ENCODE results near the gene LEPROT. TPM values are rescaled to one million over a fixed set of nuclear protein-coding genes. Genes with fewer than 3 reads are reported as not detected.
"Not testable (repeated sequence)": the region's sequence is repeated elsewhere in the genome, so short reads cannot be mapped to it uniquely, and the experiment has no call there.

LEPROT gene, protein sequence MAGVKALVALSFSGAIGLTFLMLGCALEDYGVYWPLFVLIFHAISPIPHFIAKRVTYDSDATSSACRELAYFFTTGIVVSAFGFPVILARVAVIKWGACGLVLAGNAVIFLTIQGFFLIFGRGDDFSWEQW
- polyA plus RNA-seq (ENCODE audit: insufficient read length in 10 of 10), result 10 to 100 TPM; 53.8 to 78.4 (median 61.2) TPM
- long read RNA-seq, donor 1, full-length matches to known transcripts, result 21 of 74 reads
- long read RNA-seq, donor 1, partial matches to known transcripts, result 53 of 74 reads
- long read RNA-seq, donor 1, other reads (novel, unspliced or antisense), result 0 of 74 reads
- long read RNA-seq, donor 2, full-length matches to known transcripts, result 17 of 29 reads
- long read RNA-seq, donor 2, partial matches to known transcripts, result 12 of 29 reads
- long read RNA-seq, donor 2, other reads (novel, unspliced or antisense), result 0 of 29 reads
- long read RNA-seq, donor 3, result 0 reads
- long read RNA-seq, donor 4, full-length matches to known transcripts, result 31 of 31 reads
- long read RNA-seq, donor 4, partial matches to known transcripts, result 0 of 31 reads
- long read RNA-seq, donor 4, other reads (novel, unspliced or antisense), result 0 of 31 reads
- long read RNA-seq, donor 5, full-length matches to known transcripts, result 46 of 59 reads
- long read RNA-seq, donor 5, partial matches to known transcripts, result 13 of 59 reads
- long read RNA-seq, donor 5, other reads (novel, unspliced or antisense), result 0 of 59 reads
- long read RNA-seq, donor 6, full-length matches to known transcripts, result 37 of 57 reads
- long read RNA-seq, donor 6, partial matches to known transcripts, result 20 of 57 reads
- long read RNA-seq, donor 6, other reads (novel, unspliced or antisense), result 0 of 57 reads
- long read RNA-seq, donor 7, full-length matches to known transcripts, result 19 of 30 reads
- long read RNA-seq, donor 7, partial matches to known transcripts, result 11 of 30 reads
- long read RNA-seq, donor 7, other reads (novel, unspliced or antisense), result 0 of 30 reads
- long read RNA-seq, donor 8, full-length matches to known transcripts, result 13 of 24 reads
- long read RNA-seq, donor 8, partial matches to known transcripts, result 11 of 24 reads
- long read RNA-seq, donor 8, other reads (novel, unspliced or antisense), result 0 of 24 reads
- long read RNA-seq, donor 9, full-length matches to known transcripts, result 1 of 1 reads
- long read RNA-seq, donor 9, partial matches to known transcripts, result 0 of 1 reads
- long read RNA-seq, donor 9, other reads (novel, unspliced or antisense), result 0 of 1 reads

DNA sequence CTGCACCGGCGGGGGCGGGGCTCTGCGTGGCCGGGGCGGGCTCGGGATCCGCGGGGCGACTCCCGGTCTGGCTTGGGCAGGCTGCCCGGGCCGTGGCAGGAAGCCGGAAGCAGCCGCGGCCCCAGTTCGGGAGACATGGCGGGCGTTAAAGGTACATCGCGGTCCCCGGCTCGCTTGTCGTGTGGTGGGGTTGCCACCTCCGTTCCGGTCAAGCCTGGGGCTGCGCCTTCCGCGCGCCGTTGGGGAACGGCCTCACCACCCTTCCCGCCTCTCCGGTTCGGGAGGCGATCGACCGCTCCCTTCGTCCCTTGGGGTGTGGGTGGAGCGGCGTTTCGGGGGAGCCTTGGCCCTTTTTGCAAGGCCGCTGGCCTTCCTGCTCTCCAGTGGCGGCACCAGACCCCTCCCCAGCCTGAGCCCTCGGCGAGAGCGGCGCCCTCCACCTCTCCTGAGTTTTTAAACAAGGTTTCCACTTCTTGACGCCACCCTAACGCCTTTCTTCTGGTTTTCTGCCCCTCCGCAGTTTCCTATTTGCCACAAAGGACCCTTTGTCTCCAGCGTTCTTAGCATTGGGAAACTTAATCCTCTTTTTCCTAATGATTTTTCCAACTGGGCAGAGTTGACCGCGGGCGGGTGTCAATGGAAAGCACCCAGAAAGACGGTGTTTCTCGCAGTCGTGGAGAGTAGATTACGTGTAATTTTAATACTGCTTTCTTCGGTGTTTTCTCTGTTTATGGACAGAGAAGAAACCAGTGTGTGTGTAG, at the start of gene LEPROT, which contains the start of gene LEPR:
LEPROT (plus strand) TSS at position 79 of the 761 bp plus-strand sequence; CDS start at position 136, 57 bp downstream.
LEPR (plus strand) TSS at position 79 of the 761 bp plus-strand sequence. CDS start 144,898 bp downstream, outside the sequence.
- peak in 1 of 3 donors; percentile 96 for DNase-seq

DNA sequence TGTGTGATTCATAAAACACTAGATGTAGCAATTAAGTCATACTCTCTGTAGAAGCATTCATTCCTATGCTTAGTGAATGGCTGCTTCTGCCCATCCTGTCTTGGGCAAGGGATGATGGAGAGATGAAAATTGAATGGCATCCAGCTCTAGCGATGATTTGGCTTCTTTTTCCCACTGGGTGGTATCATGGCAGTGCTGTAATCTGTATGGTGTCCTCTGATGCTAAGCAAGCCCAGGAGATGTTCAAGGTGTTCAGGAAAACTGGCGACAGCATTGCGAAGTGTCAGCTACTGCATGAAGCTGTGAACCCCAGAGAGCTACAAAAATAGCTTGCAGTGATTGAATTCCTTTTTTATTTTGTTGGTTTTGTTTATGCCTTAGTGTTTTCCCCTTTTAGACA, 48.9 kb upstream of the LEPROT start:
- no peak for DNase-seq

DNA sequence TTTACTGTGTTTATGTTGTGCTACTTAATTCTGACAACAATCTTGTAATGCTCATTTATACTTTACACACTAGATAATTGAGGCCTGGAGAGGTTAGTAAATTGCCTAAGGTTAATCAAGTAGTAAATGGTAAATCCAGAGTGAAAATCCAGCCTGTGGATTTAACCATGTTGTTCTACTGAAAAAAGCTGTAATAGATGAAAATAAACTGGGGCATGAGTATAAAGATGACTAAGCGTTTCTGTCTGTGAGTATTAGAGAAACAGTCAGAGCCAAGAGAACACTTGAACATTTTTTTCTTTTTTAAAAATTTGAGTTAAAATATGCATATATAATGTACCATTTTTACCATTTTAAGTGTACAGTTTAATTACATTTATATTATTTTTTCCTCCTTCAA, 47.9 kb upstream of the LEPROT start:
- DNase-seq, result no peak

DNA sequence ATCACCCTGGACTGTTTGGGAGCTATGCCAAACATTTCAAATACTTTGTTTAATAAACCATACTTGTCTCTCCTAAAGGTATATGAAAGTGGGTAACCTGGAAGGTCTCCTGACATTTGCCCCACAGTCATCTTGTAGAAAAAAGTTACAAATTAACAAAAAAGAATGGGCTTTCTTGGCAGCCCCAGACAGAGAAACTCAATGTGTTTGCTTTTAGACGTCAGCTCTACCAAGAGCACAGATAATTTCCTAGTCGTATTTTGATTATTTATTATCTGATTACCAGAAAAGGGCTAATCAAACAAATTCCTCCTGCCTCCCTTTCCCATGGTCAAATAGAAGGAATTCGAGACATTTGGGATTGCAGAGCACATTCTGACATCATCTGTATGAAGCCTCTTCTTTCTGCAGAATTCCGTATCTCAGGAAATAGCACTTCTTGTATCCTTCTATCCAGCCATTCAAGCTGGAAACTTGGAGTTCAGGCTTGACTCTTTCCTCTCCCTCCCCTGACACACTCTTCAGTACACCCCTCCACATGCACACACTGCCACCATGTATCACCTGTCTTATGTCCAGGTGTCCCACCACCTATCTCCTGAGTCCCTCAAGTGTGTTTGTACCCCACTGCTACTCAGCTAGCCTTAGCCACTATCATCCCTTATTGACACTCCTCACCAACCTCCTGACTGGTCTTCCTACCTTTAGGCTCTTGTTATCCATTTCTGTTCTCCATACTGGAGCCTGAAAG, 42.8 kb upstream of the LEPROT start:
- DNase-seq, result no peak

DNA sequence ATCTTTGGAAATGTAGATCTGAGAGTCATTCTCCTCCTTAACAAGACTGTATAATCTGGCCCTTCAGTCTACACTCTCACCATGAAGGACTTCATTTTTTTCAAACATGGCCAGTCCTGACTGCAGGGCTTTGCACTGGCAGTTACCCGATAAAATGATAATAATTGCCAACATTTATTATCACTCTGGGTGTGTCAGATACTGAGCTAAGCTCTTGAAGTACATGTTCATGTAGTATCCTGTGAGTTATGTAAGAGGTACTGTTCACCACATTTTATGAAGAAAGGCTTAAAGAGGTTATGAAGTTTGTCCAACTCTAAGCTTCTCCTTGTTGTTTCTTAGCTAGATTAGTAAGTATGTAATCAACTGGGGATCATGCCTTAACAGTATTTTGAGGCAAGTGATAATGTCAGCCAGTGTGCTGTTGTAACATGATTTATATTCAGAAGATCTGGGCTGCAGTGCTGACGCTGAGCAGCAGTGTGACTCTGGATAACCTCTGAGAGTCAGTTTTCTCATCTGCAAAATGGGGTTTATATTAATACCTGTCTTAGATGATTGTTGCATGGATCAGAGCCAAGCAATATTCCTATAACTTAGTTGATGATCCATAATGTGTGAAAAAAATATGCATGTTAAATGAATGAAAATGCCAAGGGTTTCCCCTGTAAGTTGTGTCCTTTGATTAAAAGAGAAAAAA, 42.1 kb upstream of the LEPROT start:
- no peak for DNase-seq

DNA sequence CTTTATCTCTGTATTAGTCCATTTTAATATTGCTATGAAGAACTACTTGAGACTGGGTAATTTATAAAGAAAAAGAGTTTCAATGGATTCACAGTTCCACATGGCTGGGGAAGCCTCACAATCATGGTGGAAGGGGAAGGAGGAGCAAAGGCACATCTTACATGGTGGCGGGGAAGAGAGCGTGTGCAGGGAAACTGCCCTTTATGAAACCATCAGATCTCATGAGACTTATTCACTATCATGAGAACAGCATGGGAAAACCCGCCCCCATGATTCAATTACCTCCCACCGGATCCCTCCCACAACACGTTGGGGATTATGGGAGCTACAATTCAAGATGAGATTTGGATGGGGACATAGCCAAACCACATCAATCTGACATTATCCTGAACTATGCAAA, 36.0 kb upstream of the LEPROT start:
- not testable (repeated sequence) for DNase-seq

DNA sequence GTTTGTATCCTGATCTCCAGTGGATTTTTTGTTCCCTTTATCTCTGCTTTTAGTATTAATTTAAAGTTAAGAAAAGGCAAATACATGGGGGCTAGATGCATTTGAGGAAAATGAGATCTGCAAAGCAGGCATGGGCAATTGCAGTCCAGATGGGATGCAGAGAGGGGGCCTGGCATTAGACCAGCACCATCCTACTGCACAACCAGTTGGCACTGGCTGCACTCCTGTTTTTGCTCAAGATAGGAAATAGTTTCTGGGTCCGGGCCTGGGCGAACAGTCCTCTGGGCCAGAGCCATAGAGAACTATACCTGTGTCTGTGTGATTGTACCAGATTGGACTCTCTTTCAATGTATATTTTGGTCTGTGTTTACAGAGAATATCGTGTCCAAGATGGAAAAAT, 34.0 kb upstream of the LEPROT start:
- no peak for DNase-seq

DNA sequence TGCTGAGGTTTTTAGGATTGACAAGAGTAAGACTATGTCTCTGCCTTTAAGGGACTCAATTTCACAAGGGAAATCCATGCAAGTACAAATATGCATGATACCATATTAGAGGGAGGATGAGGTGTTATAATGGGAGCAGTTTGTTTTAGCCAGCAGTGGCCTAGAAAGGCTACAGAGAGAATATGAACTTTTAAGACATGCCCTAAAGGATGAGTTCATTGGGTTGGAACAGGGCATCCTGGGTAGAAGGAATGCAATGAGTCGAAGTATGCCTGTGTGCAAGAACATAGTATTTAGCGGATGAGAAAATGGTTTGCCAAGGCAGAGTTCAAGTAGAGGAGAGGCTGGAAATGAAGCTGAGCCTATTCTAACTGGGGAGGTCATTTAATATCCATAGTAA, 32.6 kb upstream of the LEPROT start:
- DNase-seq, result no peak

DNA sequence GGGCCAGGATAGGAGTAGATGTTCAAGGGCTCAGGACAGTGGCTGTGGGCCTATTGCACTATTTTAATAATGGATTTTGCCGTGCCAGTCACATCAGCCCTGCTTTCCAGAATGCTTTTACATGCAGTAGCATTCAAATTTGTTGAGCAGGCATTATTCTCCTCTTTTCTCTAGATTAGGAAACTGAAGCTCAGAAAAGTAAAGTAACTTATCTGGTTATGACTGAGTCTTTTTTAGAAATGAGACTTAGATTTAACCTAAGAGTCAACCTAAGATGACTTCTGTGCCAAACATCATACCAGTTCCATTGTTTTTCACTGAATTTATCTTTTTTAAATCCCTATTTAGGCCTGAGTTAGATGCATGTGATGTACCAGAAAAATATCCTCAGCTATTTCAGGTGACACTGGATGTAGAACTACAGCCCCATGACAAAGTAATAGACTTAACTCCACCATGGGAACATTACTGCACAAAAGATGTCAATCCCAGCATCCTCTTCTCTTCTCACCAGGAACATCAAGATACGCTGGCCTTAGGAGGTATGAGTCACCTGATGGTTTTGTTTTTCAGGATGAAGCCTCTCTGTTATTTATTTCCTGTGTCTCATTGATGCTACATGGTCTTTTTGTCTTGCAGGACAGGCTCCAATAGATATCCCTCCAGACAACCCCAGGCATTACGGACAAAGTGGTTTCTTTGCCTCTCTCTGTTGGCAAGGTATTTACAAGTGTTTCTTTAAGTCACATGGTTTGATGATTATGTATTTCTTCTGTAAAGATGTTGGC, 31.4 kb upstream of the LEPROT start:
- DNase-seq, result no peak

DNA sequence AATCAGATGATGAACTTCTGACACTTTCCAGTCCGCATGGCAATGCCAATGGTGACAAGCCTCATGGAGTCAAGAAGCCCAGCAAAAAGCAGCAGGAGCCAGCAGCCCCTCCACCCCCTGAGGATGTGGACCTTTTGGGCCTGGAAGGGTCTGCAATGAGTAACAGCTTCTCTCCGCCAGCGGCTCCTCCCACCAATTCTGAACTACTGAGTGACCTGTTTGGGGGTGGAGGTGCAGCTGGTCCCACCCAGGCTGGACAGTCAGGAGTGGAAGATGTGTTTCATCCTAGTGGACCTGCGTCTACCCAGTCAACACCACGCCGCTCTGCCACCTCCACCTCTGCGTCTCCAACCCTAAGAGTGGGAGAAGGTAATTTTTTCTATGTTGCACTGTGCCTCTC, 28.0 kb upstream of the LEPROT start:
- no peak for DNase-seq

DNA sequence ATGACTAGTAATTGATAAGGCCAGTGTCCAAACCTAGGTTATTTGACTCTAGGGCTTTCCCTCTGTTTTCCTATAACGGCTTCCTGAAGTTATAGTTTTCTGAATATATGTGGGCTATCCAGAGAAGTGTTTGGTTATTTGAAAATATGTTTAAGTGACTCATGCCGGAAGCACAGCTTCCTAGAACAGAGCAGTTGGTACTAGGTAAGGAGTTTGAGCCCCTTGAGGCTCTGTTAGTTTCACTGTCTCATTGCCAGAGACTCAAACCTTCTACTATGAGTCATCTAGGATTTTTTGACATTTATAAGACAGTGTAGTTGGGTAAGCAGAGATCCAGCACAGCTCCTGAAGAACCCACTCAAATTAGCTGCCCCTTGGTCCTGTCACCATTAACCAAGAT, 27.1 kb upstream of the LEPROT start:
- DNase-seq, result peak in 1 of 3 donors; percentile 2

DNA sequence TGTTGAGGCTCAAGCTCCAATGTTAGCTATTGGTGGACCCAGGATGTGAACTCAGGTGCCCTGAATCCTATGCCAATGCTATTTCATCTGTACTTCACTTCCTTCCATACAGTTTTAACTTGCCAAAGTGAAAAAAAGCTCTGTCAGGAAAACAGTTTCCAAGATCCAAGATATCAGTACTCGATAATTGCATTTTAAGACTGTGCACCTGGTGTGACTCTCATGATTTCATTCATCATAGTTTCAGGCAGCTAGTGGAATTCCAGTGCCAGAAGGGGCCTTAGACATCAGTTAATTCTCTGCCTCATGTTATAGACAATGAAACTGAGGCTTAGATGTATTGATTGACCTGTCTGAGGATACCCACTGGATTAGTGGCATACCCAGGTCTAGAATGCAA, 26.5 kb upstream of the LEPROT start:
- no peak for DNase-seq

DNA sequence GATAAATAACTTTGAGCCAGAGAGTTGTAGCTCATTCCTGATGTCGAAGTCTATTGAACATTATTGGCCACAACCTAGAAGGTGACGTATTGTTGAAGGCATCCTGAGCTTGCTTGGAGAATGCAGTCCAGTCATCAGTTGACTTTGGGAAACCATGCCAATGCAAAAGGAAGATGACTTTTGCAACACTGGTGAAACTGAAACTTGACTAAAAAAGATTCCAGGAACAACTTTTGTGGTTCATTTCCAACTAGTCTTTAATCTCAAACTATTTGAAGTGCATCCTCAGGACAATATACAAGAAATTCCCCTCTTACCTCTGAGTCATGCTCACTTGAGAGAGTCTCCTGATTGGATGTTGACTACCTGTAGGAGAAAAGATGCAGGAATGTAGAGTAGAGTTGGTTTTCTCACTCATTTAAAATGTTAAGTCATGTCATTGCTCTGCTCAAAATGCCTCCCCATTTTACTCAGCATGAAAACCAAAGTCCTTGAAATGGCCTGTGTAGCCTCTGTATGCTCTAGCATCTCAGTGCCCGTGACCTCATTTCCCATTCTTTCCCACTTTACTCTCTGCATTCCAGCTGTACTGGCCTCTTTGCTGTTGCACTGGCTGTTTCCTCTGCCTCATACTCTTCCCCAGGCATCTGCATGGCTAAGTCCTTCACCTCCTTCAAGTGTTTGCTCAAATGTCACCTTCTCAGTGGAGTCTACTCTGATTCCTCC, 24.4 kb upstream of the LEPROT start:
- DNase-seq, result peak in 1 of 3 donors; percentile 11

DNA sequence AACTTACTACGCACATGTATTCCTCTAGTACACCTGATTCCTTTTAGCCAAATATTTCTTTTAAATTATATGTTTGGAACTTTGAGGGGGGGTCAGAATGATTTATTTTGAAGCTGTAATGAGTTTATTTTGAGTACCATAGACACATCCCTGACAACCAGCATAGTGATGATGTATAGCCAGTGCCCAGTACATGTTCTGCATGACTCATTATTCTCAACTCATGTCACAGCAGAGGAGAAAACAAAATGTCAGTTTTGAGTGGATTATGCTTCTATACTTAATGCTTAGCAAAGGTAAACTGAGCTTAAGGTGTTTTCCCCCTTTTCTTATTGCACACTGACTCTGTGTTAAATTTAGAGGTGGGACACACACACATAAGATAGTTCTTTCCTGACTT, 22.4 kb upstream of the LEPROT start:
- DNase-seq, result no peak

DNA sequence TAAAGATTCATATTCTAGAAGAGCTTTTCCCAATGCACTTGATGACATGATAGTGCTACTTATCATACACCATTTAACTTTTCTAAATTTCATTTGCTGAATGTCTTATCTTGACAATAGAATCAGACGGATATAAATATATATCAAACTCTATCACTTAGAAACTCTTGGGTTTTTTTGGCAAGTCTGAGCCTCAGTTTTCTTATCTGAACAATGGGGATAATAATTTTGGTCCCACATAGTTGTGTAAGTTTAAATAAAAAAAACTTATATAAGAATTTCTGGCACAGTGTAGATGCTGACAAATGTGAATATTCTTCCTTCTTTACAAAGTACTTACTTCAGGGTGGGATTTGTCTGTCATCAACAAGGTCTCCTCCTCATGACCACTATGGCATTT, 21.5 kb upstream of the LEPROT start:
- DNase-seq, result no peak

DNA sequence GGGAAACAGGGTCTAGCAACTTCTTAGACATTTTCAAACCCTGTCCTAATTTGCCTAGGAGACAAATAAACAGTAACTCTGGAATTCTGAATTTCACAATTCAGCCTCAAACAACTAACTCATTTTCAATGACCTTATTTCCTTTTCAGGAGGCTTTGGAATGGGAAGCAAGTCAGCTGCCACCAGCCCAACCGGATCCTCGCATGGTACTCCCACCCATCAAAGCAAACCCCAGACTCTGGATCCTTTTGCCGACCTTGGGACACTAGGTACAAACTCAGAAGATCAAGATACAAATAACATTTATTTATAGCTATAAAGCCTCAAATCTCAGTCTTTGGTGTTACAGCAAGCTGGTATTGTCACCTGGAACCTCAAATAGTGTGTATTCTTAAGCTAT, 18.9 kb upstream of the LEPROT start:
- DNase-seq, result no peak

DNA sequence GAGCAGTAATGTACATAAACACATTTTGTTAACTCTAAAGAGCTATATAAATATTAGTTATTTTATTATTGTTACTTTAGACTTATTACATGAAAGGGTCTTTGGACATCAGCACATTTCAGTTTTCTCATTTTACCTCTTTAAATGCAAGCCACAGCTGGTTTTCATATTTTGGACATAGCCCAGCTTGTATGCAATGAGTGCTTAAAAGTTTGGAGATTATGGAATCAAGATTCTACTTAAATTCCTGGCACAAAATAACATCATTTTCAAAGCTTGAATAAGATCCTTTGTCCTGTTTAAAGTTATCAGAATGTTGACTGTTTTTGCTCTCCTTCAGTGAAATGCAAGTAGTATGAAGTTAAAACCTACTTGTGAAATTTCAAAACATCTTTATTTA, 15.5 kb upstream of the LEPROT start:
- DNase-seq, result peak in 1 of 3 donors; percentile 15

DNA sequence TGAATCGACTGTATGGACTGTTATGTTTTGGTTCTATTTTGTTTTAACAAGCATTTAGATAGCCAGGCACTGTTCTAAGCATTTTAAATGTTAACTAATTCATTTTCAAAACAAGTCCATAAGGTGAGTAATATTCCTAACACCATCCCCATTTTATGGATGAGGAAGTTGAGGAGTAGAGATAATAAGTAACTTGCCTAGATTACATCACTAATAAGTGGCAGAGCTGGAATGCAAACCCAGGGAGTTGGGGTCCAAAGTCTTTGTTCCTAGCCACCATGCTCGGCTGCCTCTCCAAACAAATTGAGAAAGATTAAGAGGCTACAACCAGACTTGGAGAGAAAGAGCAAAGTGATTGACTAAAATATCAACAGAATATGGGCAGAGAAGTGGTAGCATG, 12.6 kb upstream of the LEPROT start:
- DNase-seq, result no peak

All from muscle of back (tissue), 13 donors.